ENCODE measurements around the gene ZC3H13.

DNA sequence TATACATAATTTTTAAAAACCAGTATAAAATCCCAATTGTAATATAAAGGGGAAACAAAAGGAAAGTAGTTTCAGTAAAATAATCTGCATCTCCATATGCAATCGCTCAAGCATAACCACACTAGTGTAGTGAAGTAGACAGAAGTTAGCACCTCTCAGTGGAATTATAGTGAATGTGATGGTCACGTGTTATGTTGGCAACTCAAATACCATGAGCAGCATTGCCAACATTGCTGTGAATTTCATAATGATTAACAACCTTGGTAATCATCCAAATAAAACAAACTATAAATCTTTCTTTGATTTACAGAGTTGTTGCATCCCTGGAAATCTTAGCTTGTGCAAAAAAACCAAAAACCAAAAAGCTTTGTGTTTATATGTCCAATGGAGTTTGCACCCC, 123.7 kb downstream of the ZC3H13 start:
- TF ChIP-seq, protein P1, sequence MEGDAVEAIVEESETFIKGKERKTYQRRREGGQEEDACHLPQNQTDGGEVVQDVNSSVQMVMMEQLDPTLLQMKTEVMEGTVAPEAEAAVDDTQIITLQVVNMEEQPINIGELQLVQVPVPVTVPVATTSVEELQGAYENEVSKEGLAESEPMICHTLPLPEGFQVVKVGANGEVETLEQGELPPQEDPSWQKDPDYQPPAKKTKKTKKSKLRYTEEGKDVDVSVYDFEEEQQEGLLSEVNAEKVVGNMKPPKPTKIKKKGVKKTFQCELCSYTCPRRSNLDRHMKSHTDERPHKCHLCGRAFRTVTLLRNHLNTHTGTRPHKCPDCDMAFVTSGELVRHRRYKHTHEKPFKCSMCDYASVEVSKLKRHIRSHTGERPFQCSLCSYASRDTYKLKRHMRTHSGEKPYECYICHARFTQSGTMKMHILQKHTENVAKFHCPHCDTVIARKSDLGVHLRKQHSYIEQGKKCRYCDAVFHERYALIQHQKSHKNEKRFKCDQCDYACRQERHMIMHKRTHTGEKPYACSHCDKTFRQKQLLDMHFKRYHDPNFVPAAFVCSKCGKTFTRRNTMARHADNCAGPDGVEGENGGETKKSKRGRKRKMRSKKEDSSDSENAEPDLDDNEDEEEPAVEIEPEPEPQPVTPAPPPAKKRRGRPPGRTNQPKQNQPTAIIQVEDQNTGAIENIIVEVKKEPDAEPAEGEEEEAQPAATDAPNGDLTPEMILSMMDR (IDR thresholded peaks at IDR 0.05; ENCODE audit: poor library complexity, severe bottlenecking) = no peak
- TF ChIP-seq POLR2AphosphoS5 (IDR thresholded peaks at IDR 0.05) (no peak), EZH2 (IDR thresholded peaks at IDR 0.05; ENCODE audit: borderline replicate concordance, insufficient read depth, low read length, poor library complexity, severe bottlenecking) (no peak), EP300 (conservative IDR thresholded peaks at IDR 0.05; ENCODE audit: poor library complexity, severe bottlenecking) (no peak)
